Neural cell (in vitro differentiated cells): ENCODE data around the gene S100A11. TPM values are rescaled to one million over a fixed set of nuclear protein-coding genes. Genes with fewer than 3 reads are reported as not detected.

Experiments used
- H2AFZ ChIP-seq: fragments of 200-600, 300-800 bp; sonication (generic), shearing (Covaris generic); 2 replicates; pipeline ENCODE4 v1.6.0; 2014; ENCODE audit warnings: low read depth, mild to moderate bottlenecking, antibody characterized with exemption, low read length, moderate library complexity
- H3F3A ChIP-seq: fragments of 200-600 bp; shearing (Covaris generic); 2 replicates; pipeline ENCODE4 v1.6.1; 2016; ENCODE audit warnings: mild to moderate bottlenecking, moderate library complexity, mixed read lengths, antibody characterized with exemption, low read length; ENCODE audit not compliant: insufficient read depth, poor library complexity, severe bottlenecking
- H3K27ac ChIP-seq: fragments of 200-600, 300-800 bp; sonication (generic), shearing (Covaris generic); 2 replicates; pipeline ENCODE4 v1.5.1; 2014; ENCODE audit warnings: mild to moderate bottlenecking, low read length, moderate library complexity
- H3K27me3 ChIP-seq: fragments of 300-800, 200-600 bp; sonication (generic), shearing (Covaris generic); 2 replicates; pipeline ENCODE4 v1.6.0; 2014; ENCODE audit warnings: mild to moderate bottlenecking, low read depth, low read length, moderate library complexity; ENCODE audit not compliant: insufficient read depth
- H3K36me3 ChIP-seq: fragments of 300-800, 200-600 bp; sonication (generic), shearing (Covaris generic); 2 replicates; pipeline ENCODE4 v1.5.1; 2014; ENCODE audit warnings: mild to moderate bottlenecking, antibody characterized with exemption, low read length, moderate library complexity; ENCODE audit not compliant: insufficient read depth
- H3K4me2 ChIP-seq: fragments of 300-800, 200-600 bp; sonication (generic), shearing (Covaris generic); 2 replicates; pipeline ENCODE4 v1.6.0; 2014; ENCODE audit warnings: mild to moderate bottlenecking, low read length
- H3K4me3 ChIP-seq: fragments of 300-800, 200-600 bp; sonication (generic), shearing (Covaris generic); 2 replicates; pipeline ENCODE4 v1.5.1; 2014; ENCODE audit warnings: mild to moderate bottlenecking, low read length, moderate library complexity
- H3K79me2 ChIP-seq: fragments of 200-600 bp; shearing (Covaris generic); replicated peaks from 2 replicates; pipeline ENCODE4 v1.6.0; 2014; ENCODE audit warnings: mild to moderate bottlenecking, low read length, moderate library complexity; ENCODE audit not compliant: insufficient read depth
- H3K9ac ChIP-seq: fragments of 300-800, 200-600 bp; sonication (generic), shearing (Covaris generic); 2 replicates; pipeline ENCODE4 v1.6.1; 2016; ENCODE audit warnings: mild to moderate bottlenecking, low read length, mixed read lengths
- H3K9me2 ChIP-seq: fragments of 200-600 bp; shearing (Covaris generic); 2 replicates; pipeline ENCODE4 v1.6.1; 2016; ENCODE audit warnings: mild to moderate bottlenecking, low read length, mixed read lengths; ENCODE audit not compliant: insufficient read depth
- H3K9me3 ChIP-seq: fragments of 200-600, 300-800 bp; sonication (generic), shearing (Covaris generic); 2 replicates; pipeline ENCODE4 v1.6.1; 2016; ENCODE audit warnings: mild to moderate bottlenecking, mixed run types, low read length, moderate library complexity, mixed read lengths
- H4K20me1 ChIP-seq: fragments of 200-600 bp; shearing (Covaris generic); 2 replicates; pipeline ENCODE4 v1.6.1; 2016; ENCODE audit warnings: mild to moderate bottlenecking, mixed run types; ENCODE audit not compliant: insufficient read depth
- EP300 ChIP-seq: fragments of 450-650 bp; conservative IDR thresholded peaks from 2 replicates; pipeline ENCODE4 v1.6.1; 2014; ENCODE audit warnings: antibody characterized with exemption, mild to moderate bottlenecking, moderate library complexity; ENCODE audit not compliant: poor library complexity, severe bottlenecking
- EZH2 ChIP-seq: fragments of 200-600, 300-800 bp; shearing (Covaris generic), sonication (generic); IDR thresholded peaks from 2 replicates; pipeline ENCODE4 v1.6.1; 2014; ENCODE audit warnings: antibody characterized with exemption, low read length, borderline replicate concordance, mild to moderate bottlenecking; ENCODE audit not compliant: insufficient read depth, poor library complexity, severe bottlenecking
- MXI1 ChIP-seq: fragments of 450-650 bp; conservative IDR thresholded peaks from 2 replicates; pipeline ENCODE4 v1.6.1; 2014; ENCODE audit warnings: antibody characterized with exemption, mild to moderate bottlenecking; ENCODE audit not compliant: poor library complexity, severe bottlenecking
- POLR2AphosphoS5 ChIP-seq: IDR thresholded peaks from 2 replicates; pipeline ENCODE4 v1.6.1; 2012
- RAD21 ChIP-seq: fragments of 450-650 bp; conservative IDR thresholded peaks from 2 replicates; pipeline ENCODE4 v1.6.1; 2014; ENCODE audit warnings: antibody characterized with exemption, mild to moderate bottlenecking, moderate library complexity
- SMC3 ChIP-seq: fragments of 450-650 bp; conservative IDR thresholded peaks from 2 replicates; pipeline ENCODE4 v1.6.1; 2014; ENCODE audit warnings: antibody characterized with exemption, mild to moderate bottlenecking, moderate library complexity; ENCODE audit not compliant: poor library complexity
- TAF1 ChIP-seq: IDR thresholded peaks from 2 replicates; pipeline ENCODE4 v1.6.1; 2012; ENCODE audit warnings: low read depth
- polyA plus RNA-seq: library from polyadenylated mRNA; depleted of rRNA; stranded (reverse); fragments of >200 nt; gene quantifications from 2 replicates; pipeline ENCODE4 v1.2.3, GENCODE V29; 2014
- TF ChIP-seq, protein P1 (sequence below): IDR thresholded peaks from 2 replicates; pipeline ENCODE4 v1.6.1; 2012; ENCODE audit warnings: borderline replicate concordance
- TF ChIP-seq, protein P2 (sequence below): fragments of 450-650 bp; IDR thresholded peaks from 2 replicates; pipeline ENCODE4 v1.5.1; 2014; ENCODE audit warnings: antibody characterized with exemption, mild to moderate bottlenecking, moderate library complexity; ENCODE audit not compliant: poor library complexity, severe bottlenecking

S100A11 gene
- polyA plus RNA-seq, 1 donor from 2014 or later = not detected

DNA sequence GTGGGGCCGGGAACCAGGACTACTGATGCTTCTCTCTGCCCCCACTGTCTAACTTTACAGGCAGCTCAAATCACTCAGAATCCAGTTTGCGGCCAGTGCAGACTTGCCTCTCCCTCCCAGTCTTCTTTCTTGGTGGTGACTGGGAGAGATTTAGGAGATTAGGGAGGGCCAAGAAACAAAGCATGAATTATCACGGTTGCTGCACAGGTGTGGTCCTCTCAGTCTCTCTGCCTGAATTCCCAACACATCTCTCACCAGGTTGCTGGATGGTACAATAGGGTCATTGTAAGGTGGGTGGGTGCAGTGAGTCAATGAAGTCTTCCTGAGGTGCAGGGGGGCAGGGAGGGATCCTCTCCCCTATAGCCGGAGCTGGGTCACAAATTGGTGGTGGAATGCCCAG is 12.6 kb downstream of the S100A11 start:
- Histone ChIP-seq H3K27ac (no peak overlapping the region), H3K4me3 (no peak overlapping the region), H3K9me2 (no peaks in the 10 kb centered on the region), H3K9ac (no peak overlapping the region), H3K9me3 (no peaks in the 10 kb centered on the region), H4K20me1 (no peaks in the 10 kb centered on the region), H3K27me3 (no peaks in the 10 kb centered on the region), H3K4me2 (no peak overlapping the region), H3K36me3 (no peaks in the 10 kb centered on the region), H3F3A (no peaks in the 10 kb centered on the region), H2AFZ (no peak overlapping the region), H3K79me2 (no peaks in the 10 kb centered on the region)
- TF ChIP-seq, protein P1, sequence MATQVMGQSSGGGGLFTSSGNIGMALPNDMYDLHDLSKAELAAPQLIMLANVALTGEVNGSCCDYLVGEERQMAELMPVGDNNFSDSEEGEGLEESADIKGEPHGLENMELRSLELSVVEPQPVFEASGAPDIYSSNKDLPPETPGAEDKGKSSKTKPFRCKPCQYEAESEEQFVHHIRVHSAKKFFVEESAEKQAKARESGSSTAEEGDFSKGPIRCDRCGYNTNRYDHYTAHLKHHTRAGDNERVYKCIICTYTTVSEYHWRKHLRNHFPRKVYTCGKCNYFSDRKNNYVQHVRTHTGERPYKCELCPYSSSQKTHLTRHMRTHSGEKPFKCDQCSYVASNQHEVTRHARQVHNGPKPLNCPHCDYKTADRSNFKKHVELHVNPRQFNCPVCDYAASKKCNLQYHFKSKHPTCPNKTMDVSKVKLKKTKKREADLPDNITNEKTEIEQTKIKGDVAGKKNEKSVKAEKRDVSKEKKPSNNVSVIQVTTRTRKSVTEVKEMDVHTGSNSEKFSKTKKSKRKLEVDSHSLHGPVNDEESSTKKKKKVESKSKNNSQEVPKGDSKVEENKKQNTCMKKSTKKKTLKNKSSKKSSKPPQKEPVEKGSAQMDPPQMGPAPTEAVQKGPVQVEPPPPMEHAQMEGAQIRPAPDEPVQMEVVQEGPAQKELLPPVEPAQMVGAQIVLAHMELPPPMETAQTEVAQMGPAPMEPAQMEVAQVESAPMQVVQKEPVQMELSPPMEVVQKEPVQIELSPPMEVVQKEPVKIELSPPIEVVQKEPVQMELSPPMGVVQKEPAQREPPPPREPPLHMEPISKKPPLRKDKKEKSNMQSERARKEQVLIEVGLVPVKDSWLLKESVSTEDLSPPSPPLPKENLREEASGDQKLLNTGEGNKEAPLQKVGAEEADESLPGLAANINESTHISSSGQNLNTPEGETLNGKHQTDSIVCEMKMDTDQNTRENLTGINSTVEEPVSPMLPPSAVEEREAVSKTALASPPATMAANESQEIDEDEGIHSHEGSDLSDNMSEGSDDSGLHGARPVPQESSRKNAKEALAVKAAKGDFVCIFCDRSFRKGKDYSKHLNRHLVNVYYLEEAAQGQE = no peak
- TF ChIP-seq SMC3 (no peak), EP300 (no peak), TAF1 (no peak), RAD21 (no peak), MXI1 (no peak), EZH2 (no peak), POLR2AphosphoS5 (no peak)
- TF ChIP-seq, protein P2, sequence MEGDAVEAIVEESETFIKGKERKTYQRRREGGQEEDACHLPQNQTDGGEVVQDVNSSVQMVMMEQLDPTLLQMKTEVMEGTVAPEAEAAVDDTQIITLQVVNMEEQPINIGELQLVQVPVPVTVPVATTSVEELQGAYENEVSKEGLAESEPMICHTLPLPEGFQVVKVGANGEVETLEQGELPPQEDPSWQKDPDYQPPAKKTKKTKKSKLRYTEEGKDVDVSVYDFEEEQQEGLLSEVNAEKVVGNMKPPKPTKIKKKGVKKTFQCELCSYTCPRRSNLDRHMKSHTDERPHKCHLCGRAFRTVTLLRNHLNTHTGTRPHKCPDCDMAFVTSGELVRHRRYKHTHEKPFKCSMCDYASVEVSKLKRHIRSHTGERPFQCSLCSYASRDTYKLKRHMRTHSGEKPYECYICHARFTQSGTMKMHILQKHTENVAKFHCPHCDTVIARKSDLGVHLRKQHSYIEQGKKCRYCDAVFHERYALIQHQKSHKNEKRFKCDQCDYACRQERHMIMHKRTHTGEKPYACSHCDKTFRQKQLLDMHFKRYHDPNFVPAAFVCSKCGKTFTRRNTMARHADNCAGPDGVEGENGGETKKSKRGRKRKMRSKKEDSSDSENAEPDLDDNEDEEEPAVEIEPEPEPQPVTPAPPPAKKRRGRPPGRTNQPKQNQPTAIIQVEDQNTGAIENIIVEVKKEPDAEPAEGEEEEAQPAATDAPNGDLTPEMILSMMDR = no peak

DNA sequence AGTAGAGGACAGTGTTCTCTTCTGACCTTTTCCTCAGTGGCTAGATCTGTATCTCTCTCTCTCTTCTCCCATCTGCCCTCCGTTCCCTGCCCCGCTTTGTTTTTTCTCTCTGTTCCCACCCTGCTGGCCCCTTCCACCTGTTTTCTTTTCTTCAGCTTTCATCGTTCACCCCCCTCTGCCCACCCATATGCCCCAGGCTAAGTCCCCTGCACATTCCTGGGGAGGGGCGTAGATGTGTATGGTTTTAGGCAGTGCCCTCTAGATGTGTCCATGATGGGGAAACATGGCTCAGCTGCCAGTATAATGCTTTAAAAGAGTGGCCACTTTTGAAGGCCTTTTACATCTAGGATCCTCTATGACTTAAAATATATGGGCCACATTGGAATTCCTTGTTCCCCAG is 13.6 kb downstream of the S100A11 start:
- no peak overlapping the region for H3K27ac ChIP-seq
- no peak overlapping the region for H3K4me2 ChIP-seq
- H3K9ac ChIP-seq = no peak overlapping the region
- no peak overlapping the region for H2AFZ ChIP-seq
- no peaks in the 10 kb centered on the region for H3K36me3 ChIP-seq
- H3K9me2 ChIP-seq = no peaks in the 10 kb centered on the region
- H4K20me1 ChIP-seq = no peaks in the 10 kb centered on the region
- H3K27me3 ChIP-seq = no peaks in the 10 kb centered on the region
- no peaks in the 10 kb centered on the region for H3K9me3 ChIP-seq
- H3K4me3 ChIP-seq = no peak overlapping the region
- no peaks in the 10 kb centered on the region for H3K79me2 ChIP-seq
- TF ChIP-seq MXI1 (no peak), EP300 (no peak), TAF1 (no peak), RAD21 (no peak), POLR2AphosphoS5 (no peak), EZH2 (no peak), SMC3 (no peak)
- TF ChIP-seq, protein P2 = no peak
- TF ChIP-seq, protein P1 = no peak
- no peaks in the 10 kb centered on the region for H3F3A ChIP-seq
